SU-DHL-6 (cell line): ENCODE results near the gene FAM163B.

Experiments
- CTCF ChIP-seq: fragments of 200-600 bp; sonication (generic); IDR thresholded peaks from one replicate; pipeline ENCODE4 v1.5.1; 2017; ENCODE audit warnings: antibody characterized with exemption, mild to moderate bottlenecking, low read length, moderate library complexity; ENCODE audit not compliant: insufficient read depth, poor library complexity, severe bottlenecking
- EZH2phosphoT487 ChIP-seq: fragments of 200-600 bp; sonication (generic), shearing (Covaris generic); conservative IDR thresholded peaks from 2 replicates; pipeline ENCODE4 v1.6.1; 2018; ENCODE audit warnings: mild to moderate bottlenecking, antibody characterized with exemption, low read length, moderate library complexity, mixed read lengths

GRCh38 chr9:133540698-133541025 lies 68.5 kb downstream of the FAM163B start:
- TF ChIP-seq EZH2phosphoT487: no peak
- no peak for TF ChIP-seq CTCF
